ENCODE measurements around the gene TMPRSS9.
"Not testable (repeated sequence)": the region's sequence is repeated elsewhere in the genome, so short reads cannot be mapped to it uniquely, and the experiment has no call there.

TMPRSS9 gene

DNA sequence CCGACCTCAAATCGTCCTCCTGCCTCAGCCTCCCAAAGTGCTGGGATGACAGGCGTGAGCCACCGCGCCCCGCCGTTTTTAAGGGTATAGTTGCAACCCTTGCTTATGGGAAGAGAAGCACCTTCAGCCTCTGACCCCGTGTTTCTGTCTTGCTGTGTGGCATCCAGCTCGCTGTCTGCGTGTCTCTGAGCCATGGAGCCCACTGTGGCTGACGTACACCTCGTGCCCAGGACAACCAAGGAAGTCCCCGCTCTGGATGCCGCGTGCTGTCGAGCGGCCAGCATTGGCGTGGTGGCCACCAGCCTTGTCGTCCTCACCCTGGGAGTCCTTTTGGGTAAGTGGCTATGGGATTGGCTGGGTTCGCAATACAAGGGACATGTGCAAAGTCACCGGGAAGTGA lies 29.5 kb downstream of the TMPRSS9 start:
- TF ChIP-seq, protein P1, sequence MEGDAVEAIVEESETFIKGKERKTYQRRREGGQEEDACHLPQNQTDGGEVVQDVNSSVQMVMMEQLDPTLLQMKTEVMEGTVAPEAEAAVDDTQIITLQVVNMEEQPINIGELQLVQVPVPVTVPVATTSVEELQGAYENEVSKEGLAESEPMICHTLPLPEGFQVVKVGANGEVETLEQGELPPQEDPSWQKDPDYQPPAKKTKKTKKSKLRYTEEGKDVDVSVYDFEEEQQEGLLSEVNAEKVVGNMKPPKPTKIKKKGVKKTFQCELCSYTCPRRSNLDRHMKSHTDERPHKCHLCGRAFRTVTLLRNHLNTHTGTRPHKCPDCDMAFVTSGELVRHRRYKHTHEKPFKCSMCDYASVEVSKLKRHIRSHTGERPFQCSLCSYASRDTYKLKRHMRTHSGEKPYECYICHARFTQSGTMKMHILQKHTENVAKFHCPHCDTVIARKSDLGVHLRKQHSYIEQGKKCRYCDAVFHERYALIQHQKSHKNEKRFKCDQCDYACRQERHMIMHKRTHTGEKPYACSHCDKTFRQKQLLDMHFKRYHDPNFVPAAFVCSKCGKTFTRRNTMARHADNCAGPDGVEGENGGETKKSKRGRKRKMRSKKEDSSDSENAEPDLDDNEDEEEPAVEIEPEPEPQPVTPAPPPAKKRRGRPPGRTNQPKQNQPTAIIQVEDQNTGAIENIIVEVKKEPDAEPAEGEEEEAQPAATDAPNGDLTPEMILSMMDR (IDR thresholded peaks at IDR 0.05) = no peak
- TF ChIP-seq ZFX (IDR thresholded peaks at IDR 0.05; ENCODE audit: borderline replicate concordance) = no peak
- H3K27ac ChIP-seq = no peak overlapping the region

- no peak overlapping the region for H3K27ac ChIP-seq
- TF ChIP-seq, protein P1 (IDR thresholded peaks at IDR 0.05) = peak; percentile 90
- no peak for TF ChIP-seq ZFX (IDR thresholded peaks at IDR 0.05; ENCODE audit: borderline replicate concordance)
Measured at GRCh38 chr19:2391118-2391725, 31.2 kb downstream of the TMPRSS9 start.

GRCh38 chr19:2392366-2392765 lies 32.3 kb downstream of the TMPRSS9 start:
- H3K27ac ChIP-seq = no peak overlapping the region
- no peak for TF ChIP-seq ZFX (IDR thresholded peaks at IDR 0.05; ENCODE audit: borderline replicate concordance)
- TF ChIP-seq, protein P1 (IDR thresholded peaks at IDR 0.05) = no peak

DNA sequence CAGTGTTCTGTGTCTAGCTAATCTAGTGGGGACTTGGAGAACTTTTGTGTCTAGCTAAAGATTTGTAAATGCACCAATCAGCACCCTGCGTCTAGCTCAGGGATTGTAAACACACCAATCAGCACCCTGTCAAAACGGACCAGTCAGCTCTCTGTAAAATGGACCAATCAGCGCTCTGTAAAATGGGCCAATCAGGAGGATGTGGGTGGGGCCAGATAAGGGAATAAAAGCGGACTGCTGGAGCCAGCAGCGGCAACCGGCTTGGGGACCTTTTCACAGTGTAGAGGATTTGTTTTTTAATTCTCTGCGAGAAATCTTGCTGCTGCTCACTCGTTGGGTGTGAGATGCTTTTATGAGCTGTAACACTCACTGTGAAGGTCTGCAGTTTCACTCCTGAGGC lies 32.8 kb downstream of the TMPRSS9 start:
- H3K27ac ChIP-seq = not testable (repeated sequence)

- H3K27ac ChIP-seq = no peak overlapping the region
- TF ChIP-seq, protein P1 (IDR thresholded peaks at IDR 0.05) = no peak
- no peak for TF ChIP-seq ZFX (IDR thresholded peaks at IDR 0.05; ENCODE audit: borderline replicate concordance)
Measured at GRCh38 chr19:2394054-2394441, 34.0 kb downstream of the TMPRSS9 start.

DNA sequence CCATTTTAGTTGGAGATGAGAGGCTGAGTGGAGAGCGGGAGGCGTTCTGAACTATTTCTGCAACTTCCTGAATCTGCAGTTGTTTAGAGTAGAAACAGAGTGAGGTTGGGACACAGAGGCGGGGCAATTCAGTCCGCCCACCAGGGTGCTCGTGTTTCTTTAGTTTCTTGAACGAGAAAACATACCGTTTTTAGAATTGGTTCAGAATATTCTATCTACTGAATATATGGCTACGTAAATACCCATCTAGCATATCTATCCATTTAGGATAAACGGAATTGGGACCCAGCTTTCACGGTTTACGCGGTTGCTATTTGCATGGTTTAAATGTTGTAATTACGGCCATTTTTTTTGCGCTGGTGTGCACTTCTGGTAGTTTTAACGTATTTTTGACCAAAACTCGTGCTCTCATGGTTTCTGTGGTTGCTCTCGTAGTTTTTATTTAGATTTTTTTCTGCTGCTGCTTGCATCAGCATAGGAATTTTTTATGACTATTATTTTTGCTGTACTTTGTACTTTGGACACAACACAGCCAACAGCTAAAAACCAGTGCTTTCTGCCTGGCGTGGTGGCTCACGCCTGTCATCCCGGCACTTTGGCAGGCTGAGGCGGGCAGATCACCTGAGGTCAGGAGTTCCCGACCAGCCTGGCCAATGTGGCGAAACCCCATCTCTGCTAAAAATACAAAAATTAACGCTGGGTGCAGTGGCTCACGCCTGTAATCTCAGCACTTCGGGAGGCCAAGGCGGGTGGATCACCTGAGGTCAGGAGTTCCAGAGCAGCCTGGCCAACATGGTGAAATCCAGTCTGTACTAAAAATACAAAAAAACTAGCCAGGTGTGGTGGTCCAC lies 34.6 kb downstream of the TMPRSS9 start:
- H3K27ac ChIP-seq = no peak overlapping the region
- no peak for TF ChIP-seq ZFX (IDR thresholded peaks at IDR 0.05; ENCODE audit: borderline replicate concordance)
- TF ChIP-seq, protein P1 (IDR thresholded peaks at IDR 0.05) = no peak

- H3K27ac ChIP-seq = not testable (repeated sequence)
Measured at GRCh38 chr19:2395293-2395829, 35.3 kb downstream of the TMPRSS9 start.

- H3K27ac ChIP-seq = not testable (repeated sequence)
Measured at GRCh38 chr19:2397173-2397572, 37.1 kb downstream of the TMPRSS9 start.

Measured in 22Rv1 (cell line).